Measurements from ENCODE around the gene RNF207. TPM values are rescaled to one million over a fixed set of nuclear protein-coding genes. Genes with fewer than 3 reads are reported as not detected.

Gene RNF207
- total and polyA plus RNA-seq, 10 of the 15 experiments (the other 5 are each of a cell fraction or from before 2014, with no cell fraction given) = 1.7 to 36.4 (median 13.1) TPM

- TF ChIP-seq, protein P1, sequence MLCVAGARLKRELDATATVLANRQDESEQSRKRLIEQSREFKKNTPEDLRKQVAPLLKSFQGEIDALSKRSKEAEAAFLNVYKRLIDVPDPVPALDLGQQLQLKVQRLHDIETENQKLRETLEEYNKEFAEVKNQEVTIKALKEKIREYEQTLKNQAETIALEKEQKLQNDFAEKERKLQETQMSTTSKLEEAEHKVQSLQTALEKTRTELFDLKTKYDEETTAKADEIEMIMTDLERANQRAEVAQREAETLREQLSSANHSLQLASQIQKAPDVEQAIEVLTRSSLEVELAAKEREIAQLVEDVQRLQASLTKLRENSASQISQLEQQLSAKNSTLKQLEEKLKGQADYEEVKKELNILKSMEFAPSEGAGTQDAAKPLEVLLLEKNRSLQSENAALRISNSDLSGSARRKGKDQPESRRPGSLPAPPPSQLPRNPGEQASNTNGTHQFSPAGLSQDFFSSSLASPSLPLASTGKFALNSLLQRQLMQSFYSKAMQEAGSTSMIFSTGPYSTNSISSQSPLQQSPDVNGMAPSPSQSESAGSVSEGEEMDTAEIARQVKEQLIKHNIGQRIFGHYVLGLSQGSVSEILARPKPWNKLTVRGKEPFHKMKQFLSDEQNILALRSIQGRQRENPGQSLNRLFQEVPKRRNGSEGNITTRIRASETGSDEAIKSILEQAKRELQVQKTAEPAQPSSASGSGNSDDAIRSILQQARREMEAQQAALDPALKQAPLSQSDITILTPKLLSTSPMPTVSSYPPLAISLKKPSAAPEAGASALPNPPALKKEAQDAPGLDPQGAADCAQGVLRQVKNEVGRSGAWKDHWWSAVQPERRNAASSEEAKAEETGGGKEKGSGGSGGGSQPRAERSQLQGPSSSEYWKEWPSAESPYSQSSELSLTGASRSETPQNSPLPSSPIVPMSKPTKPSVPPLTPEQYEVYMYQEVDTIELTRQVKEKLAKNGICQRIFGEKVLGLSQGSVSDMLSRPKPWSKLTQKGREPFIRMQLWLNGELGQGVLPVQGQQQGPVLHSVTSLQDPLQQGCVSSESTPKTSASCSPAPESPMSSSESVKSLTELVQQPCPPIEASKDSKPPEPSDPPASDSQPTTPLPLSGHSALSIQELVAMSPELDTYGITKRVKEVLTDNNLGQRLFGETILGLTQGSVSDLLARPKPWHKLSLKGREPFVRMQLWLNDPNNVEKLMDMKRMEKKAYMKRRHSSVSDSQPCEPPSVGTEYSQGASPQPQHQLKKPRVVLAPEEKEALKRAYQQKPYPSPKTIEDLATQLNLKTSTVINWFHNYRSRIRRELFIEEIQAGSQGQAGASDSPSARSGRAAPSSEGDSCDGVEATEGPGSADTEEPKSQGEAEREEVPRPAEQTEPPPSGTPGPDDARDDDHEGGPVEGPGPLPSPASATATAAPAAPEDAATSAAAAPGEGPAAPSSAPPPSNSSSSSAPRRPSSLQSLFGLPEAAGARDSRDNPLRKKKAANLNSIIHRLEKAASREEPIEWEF (IDR thresholded peaks at IDR 0.05; ENCODE audit: insufficient replicate concordance, low read depth, low read length) = no peak
Measured at GRCh38 chr1:6157132-6157527, 48.8 kb upstream of the RNF207 start (continued).

DNA sequence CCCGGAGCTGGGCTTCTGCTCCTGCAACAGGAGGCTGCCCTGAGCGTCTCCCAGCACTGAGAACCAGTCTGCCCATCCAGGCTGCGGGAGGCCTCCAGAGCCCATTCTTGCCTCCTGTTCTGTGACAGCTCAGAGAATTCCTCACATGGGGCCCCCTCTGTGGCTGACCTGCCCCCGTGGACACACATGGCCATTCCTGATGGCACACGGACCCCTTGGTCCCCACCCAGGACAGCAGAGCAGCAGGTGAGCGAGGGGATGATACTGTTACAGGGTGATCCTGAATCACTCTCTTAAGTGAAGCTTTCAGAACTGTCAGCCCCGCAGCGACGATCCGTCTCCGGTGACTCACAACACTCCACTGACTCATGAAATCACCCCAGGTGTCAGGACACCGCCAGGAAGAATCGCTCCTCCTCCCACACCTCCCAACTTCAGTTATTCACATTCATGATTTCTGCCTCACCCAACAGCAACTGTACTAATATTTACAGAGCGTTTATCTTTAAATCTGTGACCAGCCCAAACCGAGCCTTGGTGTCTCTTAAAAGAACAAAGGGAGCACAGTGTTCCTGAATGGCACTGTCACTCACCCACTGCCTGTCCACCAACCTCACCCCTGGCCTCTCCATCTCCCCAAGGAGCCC lies 48.3 kb upstream of the RNF207 start:
- FAIRE-seq (no peak), ATAC-seq (no peak), DNase-seq (ENCODE audit: low read depth, low spot score) (no peak)
- Histone ChIP-seq H4K20me1 (ENCODE audit: control insufficient read depth, insufficient read depth) (no peaks in the 10 kb centered on the region), H3K4me1 (ENCODE audit: control insufficient read depth, insufficient read depth, low read length) (no peaks in the 10 kb centered on the region), H3K36me3 (ENCODE audit: control insufficient read depth in 2 of 2, insufficient read depth in 2 of 2, low read length in 1 of 2) (no peaks in the 10 kb centered on the region), H3K27ac (ENCODE audit: control insufficient read depth, insufficient read depth) (no peak overlapping the region), H2AFZ (ENCODE audit: control insufficient read depth, low read depth, low read length) (no peak overlapping the region), H3K9me3 (replicated peaks; ENCODE audit: control insufficient read depth, insufficient read depth, low read length) (no peaks in the 10 kb centered on the region), H3K9ac (ENCODE audit: control insufficient read depth, insufficient read depth, low read length) (no peak overlapping the region), H3K79me2 (ENCODE audit: control insufficient read depth, insufficient read depth, low read length) (no peaks in the 10 kb centered on the region), H3K4me2 (ENCODE audit: control insufficient read depth, insufficient read depth) (no peak overlapping the region), H3K27me3 (replicated peaks in 1 of 2; ENCODE audit: control insufficient read depth in 2 of 2, insufficient read depth in 2 of 2, low read length in 1 of 2) (no peaks in the 10 kb centered on the region; a peak in 1 of 4 replicates), H3K4me3 (no peak overlapping the region)
- 39% methylated on average over 15 of the region's 15 CpGs for WGBS (ENCODE audit: insufficient coverage, insufficient replicate concordance, low lambda C conversion rate, missing lambda C conversion rate)
- in situ Hi-C loops (cut with MboI) (no loop called here), intact Hi-C loops (cut with micrococcal nuclease; ENCODE audit: unreplicated experiment) (no loop called here)
- SMC1A ChIA-PET (ENCODE audit: uncharacterized antibody, unreplicated experiment) = interaction anchor here (0.7 kb wide), 1 partner anchor 10 kb away, joined by 3 read pairs; no protein-coding TSS in a partner anchor
- no TSS peak for BruUV-seq (replicated peaks)
- POLR2A ChIA-PET = no interaction called here
- RAD21 ChIA-PET (ENCODE audit: unreplicated experiment) = no interaction called here
- CTCF ChIA-PET = no interaction called here
- TF ChIP-seq CBX5 (IDR thresholded peaks at IDR 0.05; ENCODE audit: low read depth) (no peak), EED (IDR thresholded peaks at IDR 0.05; ENCODE audit: low read depth) (no peak), ZBTB40 (IDR thresholded peaks at IDR 0.05; ENCODE audit: borderline replicate concordance) (no peak), SMAD1 (IDR thresholded peaks at IDR 0.05; ENCODE audit: low read depth, partially characterized antibody) (no peak), E2F8 (IDR thresholded peaks at IDR 0.05; ENCODE audit: low read depth, partially characterized antibody) (no peak), PBX3 (IDR thresholded peaks at IDR 0.05; ENCODE audit: insufficient replicate concordance, low read depth, low read length) (no peak)

Measured in GM12878 (cell line).